ENCODE results near the gene SF1.

SF1 gene

GRCh38 chr11:64762674-64763525, 15.4 kb downstream of the SF1 start:
- TF ChIP-seq CTCF (IDR thresholded peaks at IDR 0.05; ENCODE audit: insufficient read depth, low read length, poor library complexity, severe bottlenecking): no peak
- peaks cover 30% of the 10 kb centered on the region for H3K36me3 ChIP-seq (ENCODE audit: control insufficient read depth, insufficient read depth, low read length)
- no peak for DNase-seq (ENCODE audit: extremely low read depth, insufficient read length)
- no peaks in the 10 kb centered on the region for H3K27me3 ChIP-seq (replicated peaks; ENCODE audit: control insufficient read depth, insufficient read depth, low read length)
- no peak overlapping the region for H3K4me3 ChIP-seq (replicated peaks; ENCODE audit: low read depth, low read length)

- no peak for DNase-seq (ENCODE audit: extremely low read depth, insufficient read length)
- no peak overlapping the region for H3K4me3 ChIP-seq (replicated peaks; ENCODE audit: low read depth, low read length)
- TF ChIP-seq CTCF (IDR thresholded peaks at IDR 0.05; ENCODE audit: insufficient read depth, low read length, poor library complexity, severe bottlenecking): no peak
- peaks cover 24% of the 10 kb centered on the region for H3K36me3 ChIP-seq (ENCODE audit: control insufficient read depth, insufficient read depth, low read length)
- H3K27me3 ChIP-seq (replicated peaks; ENCODE audit: control insufficient read depth, insufficient read depth, low read length): no peaks in the 10 kb centered on the region
These were observed 16.1 kb downstream of the SF1 start for GRCh38 chr11:64762277-64762673.

- H3K4me3 ChIP-seq (replicated peaks; ENCODE audit: low read depth, low read length): no peak overlapping the region
- no peaks in the 10 kb centered on the region for H3K27me3 ChIP-seq (replicated peaks; ENCODE audit: control insufficient read depth, insufficient read depth, low read length)
- peaks cover 15% of the 10 kb centered on the region for H3K36me3 ChIP-seq (ENCODE audit: control insufficient read depth, insufficient read depth, low read length)
- no peak for TF ChIP-seq CTCF (IDR thresholded peaks at IDR 0.05; ENCODE audit: insufficient read depth, low read length, poor library complexity, severe bottlenecking)
- DNase-seq (ENCODE audit: extremely low read depth, insufficient read length): no peak
These were observed 17.5 kb downstream of the SF1 start for GRCh38 chr11:64760759-64761420.

- no peak within 1 kb of the TSS for H3K4me3 ChIP-seq (replicated peaks; ENCODE audit: low read depth, low read length)
- TF ChIP-seq CTCF (IDR thresholded peaks at IDR 0.05; ENCODE audit: insufficient read depth, low read length, poor library complexity, severe bottlenecking): no peak
- no peaks in the 10 kb centered on the region for H3K27me3 ChIP-seq (replicated peaks; ENCODE audit: control insufficient read depth, insufficient read depth, low read length)
- peaks cover 9% of the 10 kb centered on the region for H3K36me3 ChIP-seq (ENCODE audit: control insufficient read depth, insufficient read depth, low read length)
- DNase-seq (ENCODE audit: extremely low read depth, insufficient read length): no peak
These were observed 18.3 kb downstream of the SF1 start, which contains the start of gene PYGM for GRCh38 chr11:64759722-64760719. Gene PYGM, minus strand, starts transcription at chr11:64759974. Its CDS starts 76 bp downstream, at chr11:64759898.

GRCh38 chr11:64759131-64759721, 19.1 kb downstream of the SF1 start:
- no peaks in the 10 kb centered on the region for H3K27me3 ChIP-seq (replicated peaks; ENCODE audit: control insufficient read depth, insufficient read depth, low read length)
- no peak overlapping the region for H3K4me3 ChIP-seq (replicated peaks; ENCODE audit: low read depth, low read length)
- DNase-seq (ENCODE audit: extremely low read depth, insufficient read length): no peak
- H3K36me3 ChIP-seq (ENCODE audit: control insufficient read depth, insufficient read depth, low read length): peaks cover 6% of the 10 kb centered on the region
- TF ChIP-seq CTCF (IDR thresholded peaks at IDR 0.05; ENCODE audit: insufficient read depth, low read length, poor library complexity, severe bottlenecking): no peak
